Activated T-cell treated with anti-CD3 and anti-CD28 coated beads for 48 hours (primary cell): ENCODE measurements around the gene RELN.

Experiments
- DNase-seq: peaks from one replicate; pipeline ENCODE4 v3.0.0-alpha.2; 2020; ENCODE audit warnings: low read depth

Gene RELN

GRCh38 chr7:103714376-103714927 is 275.0 kb downstream of the RELN start:
- DNase-seq, result no peak

- no peak for DNase-seq
These were observed 276.3 kb downstream of the RELN start for GRCh38 chr7:103712991-103713778.

- no peak for DNase-seq
These were observed 278.0 kb downstream of the RELN start for GRCh38 chr7:103711413-103711812.

GRCh38 chr7:103710247-103710646 is 279.2 kb downstream of the RELN start:
- DNase-seq, result no peak

- DNase-seq, result no peak
These were observed 282.7 kb downstream of the RELN start for GRCh38 chr7:103706805-103707204.

GRCh38 chr7:103705542-103705941 is 283.9 kb downstream of the RELN start:
- DNase-seq, result no peak

- DNase-seq, result no peak
These were observed 284.8 kb downstream of the RELN start for GRCh38 chr7:103704701-103705100.

GRCh38 chr7:103702982-103703381 is 286.5 kb downstream of the RELN start:
- no peak for DNase-seq

- DNase-seq, result no peak
These were observed 287.0 kb downstream of the RELN start for GRCh38 chr7:103702454-103702853.

GRCh38 chr7:103699032-103699431 is 290.4 kb downstream of the RELN start:
- no peak for DNase-seq

- DNase-seq, result no peak
These were observed 291.4 kb downstream of the RELN start for GRCh38 chr7:103698064-103698463.

- no peak for DNase-seq
These were observed 293.9 kb downstream of the RELN start for GRCh38 chr7:103695521-103695920.

GRCh38 chr7:103694304-103694703 is 295.2 kb downstream of the RELN start:
- DNase-seq, result no peak

GRCh38 chr7:103691291-103691690 is 298.2 kb downstream of the RELN start:
- no peak for DNase-seq

- no peak for DNase-seq
These were observed 299.1 kb downstream of the RELN start for GRCh38 chr7:103690242-103690974.

- no peak for DNase-seq
These were observed 300.2 kb downstream of the RELN start for GRCh38 chr7:103689255-103689654.

- no peak for DNase-seq
These were observed 301.5 kb downstream of the RELN start for GRCh38 chr7:103687951-103688350.

GRCh38 chr7:103687272-103687671 is 302.2 kb downstream of the RELN start:
- DNase-seq, result no peak

GRCh38 chr7:103686763-103687162 is 302.7 kb downstream of the RELN start:
- no peak for DNase-seq

- no peak for DNase-seq
These were observed 303.4 kb downstream of the RELN start for GRCh38 chr7:103686064-103686463.

- DNase-seq, result no peak
These were observed 303.8 kb downstream of the RELN start for GRCh38 chr7:103685646-103686045.

- DNase-seq, result no peak
These were observed 306.1 kb downstream of the RELN start for GRCh38 chr7:103683348-103683747.
